Neural progenitor cell (in vitro differentiated cells): ENCODE data around the gene HSD17B7. TPM values are rescaled to one million over a fixed set of nuclear protein-coding genes. Genes with fewer than 3 reads are reported as not detected.

Experiments
- DNase-seq: peaks from one replicate; pipeline ENCODE4 v3.0.0-alpha.2; 2016; ENCODE audit warnings: low spot score
- H2AFZ ChIP-seq: fragments of 200-600 bp; sonication (generic); replicated peaks from 2 replicates; pipeline ENCODE4 v1.6.1; 2016; ENCODE audit warnings: antibody characterized with exemption
- H3F3A ChIP-seq: fragments of 200-600 bp; sonication (generic); 2 replicates; pipeline ENCODE4 v1.6.1; 2016; ENCODE audit warnings: antibody characterized with exemption, low read depth
- H3K27ac ChIP-seq: fragments of 200-600 bp; sonication (generic); 2 replicates; pipeline ENCODE4 v1.5.1; 2016; ENCODE audit warnings: mild to moderate bottlenecking
- H3K27me3 ChIP-seq: fragments of 200-600 bp; sonication (generic); 2 replicates; pipeline ENCODE4 v1.6.1; 2016; ENCODE audit warnings: mild to moderate bottlenecking, moderate library complexity
- H3K36me3 ChIP-seq: fragments of 200-600 bp; sonication (generic); 2 replicates; pipeline ENCODE4 v1.5.1; 2016
- H3K4me1 ChIP-seq: fragments of 200-600 bp; sonication (generic); 2 replicates; pipeline ENCODE4 v1.6.1; 2016; ENCODE audit warnings: mixed run types
- H3K4me2 ChIP-seq: fragments of 200-600 bp; sonication (generic); 2 replicates; pipeline ENCODE4 v1.6.1; 2016
- H3K4me3 ChIP-seq: fragments of 200-600 bp; sonication (generic); 2 replicates; pipeline ENCODE4 v1.5.1; 2016
- H3K79me2 ChIP-seq: fragments of 200-600 bp; sonication (generic); 2 replicates; pipeline ENCODE4 v1.6.1; 2016; ENCODE audit warnings: low read depth
- H3K9ac ChIP-seq: fragments of 200-600 bp; sonication (generic); 2 replicates; pipeline ENCODE4 v1.6.1; 2016
- H3K9me3 ChIP-seq: fragments of 200-600 bp; sonication (generic); 2 replicates; pipeline ENCODE4 v1.5.1; 2016; ENCODE audit warnings: low read depth
- H4K20me1 ChIP-seq: fragments of 200-600 bp; sonication (generic); 2 replicates; pipeline ENCODE4 v1.6.1; 2016; ENCODE audit warnings: low read depth
- H3K27ac Mint-ChIP-seq: 3 replicates; pipeline ENCODE4 v1.8.0; 2021; ENCODE audit warnings: mixed read lengths
- H3K27me3 Mint-ChIP-seq: 2 replicates; pipeline ENCODE4 v1.8.0; 2022; ENCODE audit warnings: low read depth, mild to moderate bottlenecking, inconsistent platforms, moderate library complexity, mixed read lengths; ENCODE audit not compliant: insufficient read depth
- H3K36me3 Mint-ChIP-seq: 3 replicates; pipeline ENCODE4 v1.8.0; 2021; ENCODE audit warnings: mixed read lengths
- H3K4me1 Mint-ChIP-seq: 3 replicates; pipeline ENCODE4 v1.8.0; 2021; ENCODE audit warnings: mixed read lengths
- H3K4me3 Mint-ChIP-seq: 3 replicates; pipeline ENCODE4 v1.8.0; 2021; ENCODE audit warnings: mild to moderate bottlenecking, moderate library complexity, mixed read lengths
- H3K9me3 Mint-ChIP-seq: 3 replicates; pipeline ENCODE4 v1.8.0; 2020; ENCODE audit warnings: mixed read lengths
- CTCF ChIP-seq: fragments of 200-600 bp; sonication (generic); IDR thresholded peaks from 2 replicates; pipeline ENCODE4 v1.5.1; 2017; ENCODE audit warnings: antibody characterized with exemption, mild to moderate bottlenecking
- EZH2 ChIP-seq: fragments of 200-600 bp; sonication (generic); IDR thresholded peaks from 2 replicates; pipeline ENCODE4 v1.6.1; 2017; ENCODE audit warnings: antibody characterized with exemption, mild to moderate bottlenecking, moderate library complexity
- EZH2phosphoT487 ChIP-seq: fragments of 200-600 bp; sonication (generic); IDR thresholded peaks from 2 replicates; pipeline ENCODE4 v1.6.1; 2017; ENCODE audit warnings: antibody characterized with exemption
- total RNA-seq: library from RNA; depleted of rRNA; stranded (reverse); fragments of >200 nt; gene quantifications from 2 replicates; pipeline ENCODE4 v1.2.3, GENCODE V29; 2015; ENCODE audit warnings: low replicate concordance

The HSD17B7 gene
- total RNA-seq, 1 donor from 2014 or later = 48.0 TPM

GRCh38 chr1:162772571-162773154, 17.8 kb upstream of the HSD17B7 start:
- Histone ChIP-seq H3K36me3 (no peaks in the 10 kb centered on the region), H3F3A (no peaks in the 10 kb centered on the region), H3K9ac (no peak overlapping the region), H3K79me2 (no peaks in the 10 kb centered on the region), H3K4me2 (no peak overlapping the region), H3K9me3 (no peaks in the 10 kb centered on the region), H3K27me3 (no peaks in the 10 kb centered on the region), H3K4me3 (no peak overlapping the region), H3K27ac (no peak overlapping the region), H3K4me1 (peaks cover 5% of the 10 kb centered on the region), H4K20me1 (no peaks in the 10 kb centered on the region), H2AFZ (no peak overlapping the region)
- H3K27ac Mint-ChIP-seq = no peak overlapping the region
- no peak overlapping the region for H3K4me3 Mint-ChIP-seq
- TF ChIP-seq EZH2 = no peak
- no peak for TF ChIP-seq EZH2phosphoT487
- no peak for TF ChIP-seq CTCF
- H3K36me3 Mint-ChIP-seq = no peaks in the 10 kb centered on the region
- no peaks in the 10 kb centered on the region for H3K4me1 Mint-ChIP-seq
- no peaks in the 10 kb centered on the region for H3K9me3 Mint-ChIP-seq
- H3K27me3 Mint-ChIP-seq = no peaks in the 10 kb centered on the region
- DNase-seq = no peak

GRCh38 chr1:162774007-162774406, 16.5 kb upstream of the HSD17B7 start:
- H2AFZ ChIP-seq = no peak overlapping the region
- no peaks in the 10 kb centered on the region for H3K27me3 ChIP-seq
- H3F3A ChIP-seq = no peaks in the 10 kb centered on the region
- no peak for TF ChIP-seq EZH2phosphoT487
- H3K9ac ChIP-seq = no peak overlapping the region
- Mint-ChIP-seq H3K4me1 (no peaks in the 10 kb centered on the region), H3K36me3 (no peaks in the 10 kb centered on the region), H3K27ac (no peak overlapping the region), H3K4me3 (no peak overlapping the region), H3K9me3 (no peaks in the 10 kb centered on the region), H3K27me3 (no peaks in the 10 kb centered on the region)
- no peak overlapping the region for H3K4me3 ChIP-seq
- no peak overlapping the region for H3K27ac ChIP-seq
- no peak overlapping the region for H3K4me2 ChIP-seq
- peaks cover 5% of the 10 kb centered on the region for H3K4me1 ChIP-seq
- peak; percentile 4 for DNase-seq
- no peaks in the 10 kb centered on the region for H4K20me1 ChIP-seq
- no peaks in the 10 kb centered on the region for H3K36me3 ChIP-seq
- no peaks in the 10 kb centered on the region for H3K79me2 ChIP-seq
- H3K9me3 ChIP-seq = no peaks in the 10 kb centered on the region

DNA sequence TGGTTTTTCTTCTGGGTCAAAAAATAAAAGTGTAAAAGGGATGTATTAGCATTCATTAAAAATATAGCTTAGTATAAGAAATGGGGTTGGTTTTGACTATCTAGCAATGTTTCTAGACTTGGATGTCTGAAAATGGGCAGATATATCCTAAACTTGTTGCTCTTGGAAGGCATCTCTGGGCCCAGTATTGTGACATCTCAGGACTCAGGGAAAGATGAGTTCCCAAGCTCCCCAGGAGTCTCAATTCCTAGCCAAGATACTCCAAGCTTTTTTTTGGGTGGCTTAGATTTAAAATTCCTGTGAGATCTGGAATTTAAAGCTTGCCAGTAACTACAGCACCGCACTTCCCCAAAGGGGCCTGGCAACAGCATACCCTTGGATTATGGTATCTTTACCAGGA, 11.5 kb upstream of the HSD17B7 start:
- H4K20me1 ChIP-seq = no peaks in the 10 kb centered on the region
- H3K27ac Mint-ChIP-seq = no peak overlapping the region

More for the DNA sequence above, 11.5 kb upstream of the HSD17B7 start:
- Histone ChIP-seq H3K9ac (no peak overlapping the region), H3K4me1 (peaks cover 3% of the 10 kb centered on the region), H3K4me2 (no peak overlapping the region), H3K4me3 (no peak overlapping the region), H3K36me3 (no peaks in the 10 kb centered on the region), H3K9me3 (no peaks in the 10 kb centered on the region), H2AFZ (no peak overlapping the region), H3K27me3 (no peaks in the 10 kb centered on the region), H3F3A (no peaks in the 10 kb centered on the region), H3K79me2 (no peaks in the 10 kb centered on the region), H3K27ac (no peak overlapping the region)
- no peaks in the 10 kb centered on the region for H3K9me3 Mint-ChIP-seq
- TF ChIP-seq EZH2 (no peak), CTCF (no peak)
- peaks cover 2% of the 10 kb centered on the region for H3K27me3 Mint-ChIP-seq
- H3K36me3 Mint-ChIP-seq = no peaks in the 10 kb centered on the region
- H3K4me1 Mint-ChIP-seq = no peaks in the 10 kb centered on the region
- no peak overlapping the region for H3K4me3 Mint-ChIP-seq
- no peak for DNase-seq
